NCI-H1048 (cell line): ENCODE results near the gene IMMP1L.

Source experiments
- DNase-seq: peaks from one replicate; lab custom pipeline; 2025; lab: John Stamatoyannopoulos, UW

IMMP1L gene

DNA sequence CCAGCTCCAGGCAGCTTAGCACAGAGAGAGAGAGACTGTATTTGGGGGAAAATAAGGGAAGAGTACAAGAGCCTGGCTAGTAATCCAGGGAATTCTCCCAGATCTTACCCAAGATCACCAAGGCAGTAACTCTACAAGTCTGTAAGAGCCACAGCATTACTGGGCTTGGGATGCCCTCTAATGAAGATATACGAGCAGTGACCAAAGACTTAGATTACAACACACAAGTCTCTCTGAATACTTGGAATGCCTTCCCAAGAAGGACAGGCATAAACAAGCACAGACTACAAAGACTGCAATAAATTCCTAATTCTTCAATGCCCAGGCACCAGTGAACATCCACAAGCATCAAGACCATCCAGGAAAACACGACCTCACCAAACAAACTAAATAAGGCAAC, 122.0 kb downstream of the IMMP1L start:
- DNase-seq = no peak

DNA sequence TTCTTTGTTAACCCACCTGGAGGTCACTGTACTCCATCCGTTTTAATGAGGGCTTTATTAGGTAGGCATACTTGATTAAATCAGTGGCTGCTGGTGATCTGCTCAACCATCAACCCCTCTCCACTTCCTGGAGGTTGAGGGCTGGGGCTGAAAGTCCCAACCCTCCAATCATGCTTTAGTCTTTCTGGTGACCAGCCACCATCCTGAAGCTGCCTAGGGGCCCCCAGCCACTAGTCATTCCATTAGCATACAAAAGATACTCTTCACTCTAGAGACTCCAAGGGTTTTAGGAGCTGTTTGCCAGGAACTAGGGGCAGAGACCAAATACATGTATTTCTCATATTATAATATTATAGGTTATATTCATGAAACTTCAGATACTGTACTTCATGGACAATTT, 126.3 kb downstream of the IMMP1L start:
- no peak for DNase-seq
